ENCODE results near the gene PTPRD. TPM values are rescaled to one million over a fixed set of nuclear protein-coding genes. Genes with fewer than 3 reads are reported as not detected.

The PTPRD gene
- total RNA-seq, 2 experiments from 2014 or later: 0.03 TPM; not detected in 1

DNA sequence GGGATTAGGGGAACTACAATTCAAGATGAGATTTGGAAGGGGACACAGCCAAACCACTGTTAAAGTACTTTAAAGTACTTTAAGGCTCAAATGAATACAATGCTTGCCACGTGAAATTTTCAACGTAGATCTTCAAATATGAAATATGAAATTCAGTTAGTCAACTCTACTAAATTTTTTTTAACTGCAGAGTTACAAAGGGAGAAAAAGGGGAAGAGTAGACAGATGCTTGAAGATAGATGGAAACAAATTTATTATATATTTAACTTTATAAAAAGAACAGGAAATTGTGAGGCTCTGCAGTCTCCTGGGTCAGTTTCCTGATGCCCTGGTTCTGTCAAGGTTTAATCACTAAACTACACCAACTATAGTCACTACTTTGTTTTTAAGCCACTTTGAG lies 2027.8 kb downstream of the PTPRD start:
- Histone ChIP-seq H3K27ac (ENCODE audit: low read depth, low read length, poor library complexity, severe bottlenecking) (no peak overlapping the region), H3K4me3 (ENCODE audit: low read depth, low read length, poor library complexity, severe bottlenecking) (no peak overlapping the region), H3K9me3 (ENCODE audit: low read length) (no peaks in the 10 kb centered on the region), H2AFZ (ENCODE audit: low read length) (no peak overlapping the region), H3K9me2 (ENCODE audit: insufficient read depth, low read length) (no peaks in the 10 kb centered on the region), H3K79me2 (ENCODE audit: insufficient read depth, low read depth, low read length) (no peaks in the 10 kb centered on the region), H3K4me2 (ENCODE audit: low read length) (no peak overlapping the region), H4K20me1 (ENCODE audit: insufficient read depth, low read length) (no peaks in the 10 kb centered on the region), H3K4me1 (ENCODE audit: insufficient read depth, low read length, poor library complexity, severe bottlenecking) (no peaks in the 10 kb centered on the region), H3K36me3 (ENCODE audit: insufficient read depth, low read length) (no peaks in the 10 kb centered on the region)
- DNase-seq (ENCODE audit: low spot score): no peak
- ChIA-PET CTCF (ENCODE audit: unreplicated experiment) (no interaction called here), POLR2A (no interaction called here)
- intact Hi-C loops (cut with micrococcal nuclease; ENCODE audit: unreplicated experiment): no loop called here
- no peak for TF ChIP-seq EZH2phosphoT487 (IDR thresholded peaks at IDR 0.05; ENCODE audit: borderline replicate concordance, low read depth, low read length)
- BruUV-seq (replicated peaks): no TSS peak

DNA sequence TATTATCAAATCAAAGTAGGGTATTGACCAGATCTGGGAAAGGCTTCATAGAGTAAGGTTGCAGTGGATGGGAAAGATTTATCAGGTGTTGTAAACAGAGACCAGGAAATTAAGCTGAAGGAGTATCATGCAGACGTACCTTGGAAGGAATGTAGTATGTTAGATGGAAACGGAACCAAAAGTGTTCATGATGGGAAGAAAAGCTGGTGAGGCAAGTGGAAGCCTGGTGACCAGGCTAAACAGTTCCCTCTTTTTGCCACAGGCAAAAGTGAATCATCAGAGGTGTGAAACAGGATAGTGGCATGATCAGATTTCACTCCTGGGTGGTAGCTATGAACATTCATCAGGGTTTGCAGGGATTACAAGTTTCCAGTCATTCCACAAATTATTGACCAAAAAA lies 2033.1 kb downstream of the PTPRD start:
- BruUV-seq (replicated peaks): no TSS peak
- Histone ChIP-seq H2AFZ (ENCODE audit: low read length) (no peak overlapping the region), H4K20me1 (ENCODE audit: insufficient read depth, low read length) (no peaks in the 10 kb centered on the region), H3K79me2 (ENCODE audit: insufficient read depth, low read depth, low read length) (no peaks in the 10 kb centered on the region), H3K9me2 (ENCODE audit: insufficient read depth, low read length) (no peaks in the 10 kb centered on the region), H3K9me3 (ENCODE audit: low read length) (no peaks in the 10 kb centered on the region), H3K27ac (ENCODE audit: low read depth, low read length, poor library complexity, severe bottlenecking) (no peak overlapping the region), H3K4me1 (ENCODE audit: insufficient read depth, low read length, poor library complexity, severe bottlenecking) (no peaks in the 10 kb centered on the region), H3K4me3 (ENCODE audit: low read depth, low read length, poor library complexity, severe bottlenecking) (no peak overlapping the region), H3K36me3 (ENCODE audit: insufficient read depth, low read length) (no peaks in the 10 kb centered on the region), H3K4me2 (ENCODE audit: low read length) (no peak overlapping the region)
- intact Hi-C loops (cut with micrococcal nuclease; ENCODE audit: unreplicated experiment): no loop called here
- POLR2A ChIA-PET: interaction anchor here (0.6 kb wide), 1 partner anchor 202 kb away, joined by 3 read pairs; no protein-coding TSS in a partner anchor
- CTCF ChIA-PET (ENCODE audit: unreplicated experiment): no interaction called here
- no peak for DNase-seq (ENCODE audit: low spot score)
- TF ChIP-seq, protein P1, sequence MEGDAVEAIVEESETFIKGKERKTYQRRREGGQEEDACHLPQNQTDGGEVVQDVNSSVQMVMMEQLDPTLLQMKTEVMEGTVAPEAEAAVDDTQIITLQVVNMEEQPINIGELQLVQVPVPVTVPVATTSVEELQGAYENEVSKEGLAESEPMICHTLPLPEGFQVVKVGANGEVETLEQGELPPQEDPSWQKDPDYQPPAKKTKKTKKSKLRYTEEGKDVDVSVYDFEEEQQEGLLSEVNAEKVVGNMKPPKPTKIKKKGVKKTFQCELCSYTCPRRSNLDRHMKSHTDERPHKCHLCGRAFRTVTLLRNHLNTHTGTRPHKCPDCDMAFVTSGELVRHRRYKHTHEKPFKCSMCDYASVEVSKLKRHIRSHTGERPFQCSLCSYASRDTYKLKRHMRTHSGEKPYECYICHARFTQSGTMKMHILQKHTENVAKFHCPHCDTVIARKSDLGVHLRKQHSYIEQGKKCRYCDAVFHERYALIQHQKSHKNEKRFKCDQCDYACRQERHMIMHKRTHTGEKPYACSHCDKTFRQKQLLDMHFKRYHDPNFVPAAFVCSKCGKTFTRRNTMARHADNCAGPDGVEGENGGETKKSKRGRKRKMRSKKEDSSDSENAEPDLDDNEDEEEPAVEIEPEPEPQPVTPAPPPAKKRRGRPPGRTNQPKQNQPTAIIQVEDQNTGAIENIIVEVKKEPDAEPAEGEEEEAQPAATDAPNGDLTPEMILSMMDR (conservative IDR thresholded peaks at IDR 0.05; ENCODE audit: low read length): no peak
- no peak for TF ChIP-seq EZH2phosphoT487 (IDR thresholded peaks at IDR 0.05; ENCODE audit: borderline replicate concordance, low read depth, low read length)

DNA sequence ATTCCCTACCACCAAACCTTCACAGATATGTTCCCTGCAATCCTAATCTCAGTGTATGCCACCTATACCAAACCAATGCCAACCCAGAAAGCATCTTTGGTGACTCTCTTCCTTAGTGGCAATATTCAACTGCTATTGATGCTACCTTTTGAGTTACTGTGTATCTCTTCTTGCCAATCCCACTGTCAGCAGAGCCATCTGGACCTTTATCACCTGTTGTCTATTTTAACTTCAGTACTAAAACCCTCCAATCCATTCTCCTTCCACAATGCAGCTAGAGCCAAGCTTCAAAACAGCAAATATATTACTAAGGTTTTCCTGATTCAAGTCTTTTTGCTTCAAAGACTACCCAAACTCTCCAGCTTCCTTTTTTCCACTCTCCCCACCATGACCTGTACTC lies 2036.1 kb downstream of the PTPRD start:
- DNase-seq (ENCODE audit: low spot score): no peak
- no peaks in the 10 kb centered on the region for H4K20me1 ChIP-seq (ENCODE audit: insufficient read depth, low read length)
- H3K36me3 ChIP-seq (ENCODE audit: insufficient read depth, low read length): no peaks in the 10 kb centered on the region
- no peak overlapping the region for H2AFZ ChIP-seq (ENCODE audit: low read length)
- no peak for TF ChIP-seq EZH2phosphoT487 (IDR thresholded peaks at IDR 0.05; ENCODE audit: borderline replicate concordance, low read depth, low read length)
- TF ChIP-seq, protein P1 (conservative IDR thresholded peaks at IDR 0.05; ENCODE audit: low read length): no peak
- intact Hi-C loops (cut with micrococcal nuclease; ENCODE audit: unreplicated experiment): no loop called here
- ChIA-PET CTCF (ENCODE audit: unreplicated experiment) (no interaction called here), POLR2A (no interaction called here)
- H3K79me2 ChIP-seq (ENCODE audit: insufficient read depth, low read depth, low read length): no peaks in the 10 kb centered on the region
- no peak overlapping the region for H3K4me3 ChIP-seq (ENCODE audit: low read depth, low read length, poor library complexity, severe bottlenecking)
- no peaks in the 10 kb centered on the region for H3K9me3 ChIP-seq (ENCODE audit: low read length)
- H3K4me1 ChIP-seq (ENCODE audit: insufficient read depth, low read length, poor library complexity, severe bottlenecking): no peaks in the 10 kb centered on the region
- H3K4me2 ChIP-seq (ENCODE audit: low read length): no peak overlapping the region
- no peaks in the 10 kb centered on the region for H3K9me2 ChIP-seq (ENCODE audit: insufficient read depth, low read length)
- no peak overlapping the region for H3K27ac ChIP-seq (ENCODE audit: low read depth, low read length, poor library complexity, severe bottlenecking)
- no TSS peak for BruUV-seq (replicated peaks)

Data from OCI-LY7 (cell line).